Mesendoderm (in vitro differentiated cells): Measurements from ENCODE around the gene FOXP2.

Experiments used
- DNase-seq: peaks from one replicate; pipeline ENCODE4 v3.0.0; 2013
- H2AK5ac ChIP-seq: 2 replicates; pipeline ENCODE4 v1.6.1; 2013; ENCODE audit warnings: low read length, inconsistent platforms
- H2BK120ac ChIP-seq: 2 replicates; pipeline ENCODE4 v1.6.1; 2013; ENCODE audit warnings: low read depth, mild to moderate bottlenecking, low read length, moderate library complexity, mixed read lengths
- H2BK15ac ChIP-seq: replicated peaks from 2 replicates; pipeline ENCODE4 v1.6.1; 2013; ENCODE audit warnings: low read depth, mild to moderate bottlenecking, moderate library complexity
- H2BK5ac ChIP-seq: 2 replicates; pipeline ENCODE4 v1.6.1; 2013; ENCODE audit warnings: low read length, inconsistent platforms
- H3K18ac ChIP-seq: 2 replicates; pipeline ENCODE4 v1.6.1; 2013; ENCODE audit warnings: mild to moderate bottlenecking, low read length, mixed read lengths
- H3K23ac ChIP-seq: one replicate; pipeline ENCODE4 v1.6.1; 2013; ENCODE audit warnings: low read length
- H3K27ac ChIP-seq: 2 replicates; pipeline ENCODE4 v1.5.1; 2013; ENCODE audit warnings: low read depth, mild to moderate bottlenecking, inconsistent platforms, low read length, moderate library complexity
- H3K27me3 ChIP-seq: 2 replicates; pipeline ENCODE4 v1.6.1; 2013; ENCODE audit warnings: low read length, control low read depth, mild to moderate bottlenecking, inconsistent platforms; ENCODE audit not compliant: insufficient read depth, poor library complexity
- H3K36me3 ChIP-seq: 2 replicates; pipeline ENCODE4 v1.6.1; 2013; ENCODE audit warnings: low read length, inconsistent platforms; ENCODE audit not compliant: control insufficient read depth, insufficient read depth
- H3K4ac ChIP-seq: one replicate; pipeline ENCODE4 v1.6.1; 2013; ENCODE audit warnings: low read depth, mild to moderate bottlenecking, low read length, moderate library complexity
- H3K4me1 ChIP-seq: 2 replicates; pipeline ENCODE4 v1.6.1; 2013; ENCODE audit warnings: low read depth, low read length, inconsistent platforms; ENCODE audit not compliant: control insufficient read depth
- H3K4me2 ChIP-seq: 2 replicates; pipeline ENCODE4 v1.6.1; 2013; ENCODE audit warnings: low read length
- H3K4me3 ChIP-seq: 2 replicates; pipeline ENCODE4 v1.5.1; 2013; ENCODE audit warnings: mild to moderate bottlenecking, low read length
- H3K56ac ChIP-seq: one replicate; pipeline ENCODE4 v1.6.1; 2013; ENCODE audit warnings: low read length
- H3K79me1 ChIP-seq: 2 replicates; pipeline ENCODE4 v1.6.1; 2013; ENCODE audit warnings: low read length, inconsistent platforms
- H3K79me2 ChIP-seq: 2 replicates; pipeline ENCODE4 v1.6.1; 2013; ENCODE audit warnings: mild to moderate bottlenecking, low read length; ENCODE audit not compliant: control insufficient read depth, insufficient read depth
- H3K9ac ChIP-seq: 2 replicates; pipeline ENCODE4 v1.6.1; 2013; ENCODE audit warnings: low read length, inconsistent platforms
- H4K5ac ChIP-seq: one replicate; pipeline ENCODE4 v1.6.1; 2013; ENCODE audit warnings: low read length
- H4K8ac ChIP-seq: one replicate; pipeline ENCODE4 v1.6.1; 2013; ENCODE audit warnings: low read depth, mild to moderate bottlenecking, control low read depth, low read length, moderate library complexity
- WGBS: extraction: QIAGEN DNeasy Blood & Tissue Kit; methylation state at CpG from one replicate; pipeline ENCODE4 v1.1.7; 2013; ENCODE audit warnings: low lambda C conversion rate, missing lambda C conversion rate; ENCODE audit not compliant: insufficient coverage; ENCODE audit errors: extremely low coverage; 5-methylcytosine and 5-hydroxymethylcytosine counted together

FOXP2 gene

GRCh38 chr7:114688443-114689055 is 273.9 kb downstream of the FOXP2 start:
- no CpG with 5 or more reads among the region's 2 CpGs for WGBS
- H2BK5ac ChIP-seq = no peak overlapping the region
- H3K27me3 ChIP-seq = no peaks in the 10 kb centered on the region
- no peak overlapping the region for H3K4ac ChIP-seq
- H4K8ac ChIP-seq = no peak overlapping the region
- no peaks in the 10 kb centered on the region for H3K79me1 ChIP-seq
- no peak overlapping the region for H3K27ac ChIP-seq
- H3K79me2 ChIP-seq = no peaks in the 10 kb centered on the region
- H3K56ac ChIP-seq = no peak overlapping the region
- no peak overlapping the region for H3K4me3 ChIP-seq
- no peaks in the 10 kb centered on the region for H3K4me1 ChIP-seq
- H3K36me3 ChIP-seq = no peaks in the 10 kb centered on the region
- H4K5ac ChIP-seq = no peak overlapping the region
- no peak overlapping the region for H3K9ac ChIP-seq
- no peak overlapping the region for H3K18ac ChIP-seq
- H2BK15ac ChIP-seq = no peak overlapping the region
- no peak overlapping the region for H3K4me2 ChIP-seq
- no peak overlapping the region for H2BK120ac ChIP-seq
- H3K23ac ChIP-seq = no peak overlapping the region
- DNase-seq = no peak
- H2AK5ac ChIP-seq = no peak overlapping the region

GRCh38 chr7:114689406-114689805 is 274.8 kb downstream of the FOXP2 start:
- H3K9ac ChIP-seq = no peak overlapping the region
- H3K27ac ChIP-seq = no peak overlapping the region
- DNase-seq = peak; percentile 44
- no peak overlapping the region for H4K8ac ChIP-seq
- WGBS = no CpG with 5 or more reads among the region's 3 CpGs
- H4K5ac ChIP-seq = no peak overlapping the region
- no peak overlapping the region for H3K23ac ChIP-seq
- no peaks in the 10 kb centered on the region for H3K27me3 ChIP-seq
- H3K4me2 ChIP-seq = no peak overlapping the region
- H2BK15ac ChIP-seq = no peak overlapping the region
- no peaks in the 10 kb centered on the region for H3K79me1 ChIP-seq
- H3K4me1 ChIP-seq = no peaks in the 10 kb centered on the region
- no peak overlapping the region for H3K4me3 ChIP-seq
- no peak overlapping the region for H3K4ac ChIP-seq
- H2BK120ac ChIP-seq = no peak overlapping the region
- H3K56ac ChIP-seq = no peak overlapping the region
- H2BK5ac ChIP-seq = no peak overlapping the region
- H3K79me2 ChIP-seq = no peaks in the 10 kb centered on the region
- no peak overlapping the region for H3K18ac ChIP-seq
- H3K36me3 ChIP-seq = no peaks in the 10 kb centered on the region
- no peak overlapping the region for H2AK5ac ChIP-seq

- Histone ChIP-seq H3K27me3 (no peaks in the 10 kb centered on the region), H4K8ac (no peak overlapping the region), H3K79me1 (no peaks in the 10 kb centered on the region), H3K4me2 (no peak overlapping the region), H3K9ac (no peak overlapping the region), H3K4me3 (no peak overlapping the region), H3K4ac (no peak overlapping the region), H3K27ac (no peak overlapping the region), H3K4me1 (no peaks in the 10 kb centered on the region), H3K23ac (no peak overlapping the region), H3K79me2 (no peaks in the 10 kb centered on the region), H2AK5ac (no peak overlapping the region), H2BK5ac (no peak overlapping the region), H3K18ac (no peak overlapping the region), H2BK15ac (no peak overlapping the region), H3K36me3 (no peaks in the 10 kb centered on the region), H2BK120ac (no peak overlapping the region), H4K5ac (no peak overlapping the region), H3K56ac (no peak overlapping the region)
- DNase-seq = no peak
- WGBS = no CpG with 5 or more reads among the region's 6 CpGs
Measured at GRCh38 chr7:114691605-114692004, 277.0 kb downstream of the FOXP2 start.

GRCh38 chr7:114695182-114695581 is 280.6 kb downstream of the FOXP2 start:
- H4K8ac ChIP-seq = no peak overlapping the region
- no peak overlapping the region for H2BK15ac ChIP-seq
- no peak overlapping the region for H3K56ac ChIP-seq
- no peak overlapping the region for H2BK120ac ChIP-seq
- no peak overlapping the region for H3K4ac ChIP-seq
- no CpG with 5 or more reads among the region's 4 CpGs for WGBS
- no peak overlapping the region for H2AK5ac ChIP-seq
- H3K36me3 ChIP-seq = no peaks in the 10 kb centered on the region
- no peaks in the 10 kb centered on the region for H3K79me2 ChIP-seq
- H3K23ac ChIP-seq = no peak overlapping the region
- DNase-seq = no peak
- no peak overlapping the region for H3K4me2 ChIP-seq
- no peak overlapping the region for H3K18ac ChIP-seq
- H3K27ac ChIP-seq = no peak overlapping the region
- H3K4me3 ChIP-seq = no peak overlapping the region
- no peaks in the 10 kb centered on the region for H3K27me3 ChIP-seq
- no peaks in the 10 kb centered on the region for H3K79me1 ChIP-seq
- no peaks in the 10 kb centered on the region for H3K4me1 ChIP-seq
- H3K9ac ChIP-seq = no peak overlapping the region
- no peak overlapping the region for H4K5ac ChIP-seq
- no peak overlapping the region for H2BK5ac ChIP-seq

GRCh38 chr7:114700247-114700928 is 285.8 kb downstream of the FOXP2 start:
- no peak overlapping the region for H3K4me3 ChIP-seq
- no peak overlapping the region for H3K27ac ChIP-seq
- no peaks in the 10 kb centered on the region for H3K79me2 ChIP-seq
- no peak overlapping the region for H4K5ac ChIP-seq
- H2BK5ac ChIP-seq = no peak overlapping the region
- H3K4me1 ChIP-seq = no peaks in the 10 kb centered on the region
- no peak overlapping the region for H3K9ac ChIP-seq
- H4K8ac ChIP-seq = no peak overlapping the region
- no peak overlapping the region for H3K23ac ChIP-seq
- no CpG with 5 or more reads among the region's 3 CpGs for WGBS
- no peaks in the 10 kb centered on the region for H3K36me3 ChIP-seq
- no peak overlapping the region for H2BK15ac ChIP-seq
- H3K56ac ChIP-seq = no peak overlapping the region
- no peak overlapping the region for H3K4me2 ChIP-seq
- no peaks in the 10 kb centered on the region for H3K27me3 ChIP-seq
- no peak overlapping the region for H3K4ac ChIP-seq
- H3K18ac ChIP-seq = no peak overlapping the region
- no peak overlapping the region for H2AK5ac ChIP-seq
- H3K79me1 ChIP-seq = no peaks in the 10 kb centered on the region
- no peak for DNase-seq
- H2BK120ac ChIP-seq = no peak overlapping the region

- H3K23ac ChIP-seq = no peak overlapping the region
- no peak overlapping the region for H3K27ac ChIP-seq
- no peak overlapping the region for H3K9ac ChIP-seq
- no peak overlapping the region for H2BK120ac ChIP-seq
- H2BK15ac ChIP-seq = no peak overlapping the region
- H3K79me2 ChIP-seq = no peaks in the 10 kb centered on the region
- no CpG with 5 or more reads among the region's 6 CpGs for WGBS
- no peak overlapping the region for H3K56ac ChIP-seq
- H3K4me2 ChIP-seq = no peak overlapping the region
- no peak for DNase-seq
- H3K4me1 ChIP-seq = no peaks in the 10 kb centered on the region
- no peak overlapping the region for H3K4ac ChIP-seq
- no peak overlapping the region for H4K8ac ChIP-seq
- no peak overlapping the region for H2AK5ac ChIP-seq
- H4K5ac ChIP-seq = no peak overlapping the region
- no peaks in the 10 kb centered on the region for H3K27me3 ChIP-seq
- no peak overlapping the region for H3K4me3 ChIP-seq
- no peaks in the 10 kb centered on the region for H3K36me3 ChIP-seq
- H3K18ac ChIP-seq = no peak overlapping the region
- H2BK5ac ChIP-seq = no peak overlapping the region
- no peaks in the 10 kb centered on the region for H3K79me1 ChIP-seq
Measured at GRCh38 chr7:114703677-114704076, 289.1 kb downstream of the FOXP2 start.
